ENCODE measurements around the gene TNFRSF18. TPM values are rescaled to one million over a fixed set of nuclear protein-coding genes. Genes with fewer than 3 reads are reported as not detected.

TNFRSF18 gene
- total and polyA plus RNA-seq, 10 of the 15 experiments (the other 5 are each of a cell fraction or from before 2014, with no cell fraction given): 0.18 to 7.5 (median 1.5) TPM; not detected in 1

DNA sequence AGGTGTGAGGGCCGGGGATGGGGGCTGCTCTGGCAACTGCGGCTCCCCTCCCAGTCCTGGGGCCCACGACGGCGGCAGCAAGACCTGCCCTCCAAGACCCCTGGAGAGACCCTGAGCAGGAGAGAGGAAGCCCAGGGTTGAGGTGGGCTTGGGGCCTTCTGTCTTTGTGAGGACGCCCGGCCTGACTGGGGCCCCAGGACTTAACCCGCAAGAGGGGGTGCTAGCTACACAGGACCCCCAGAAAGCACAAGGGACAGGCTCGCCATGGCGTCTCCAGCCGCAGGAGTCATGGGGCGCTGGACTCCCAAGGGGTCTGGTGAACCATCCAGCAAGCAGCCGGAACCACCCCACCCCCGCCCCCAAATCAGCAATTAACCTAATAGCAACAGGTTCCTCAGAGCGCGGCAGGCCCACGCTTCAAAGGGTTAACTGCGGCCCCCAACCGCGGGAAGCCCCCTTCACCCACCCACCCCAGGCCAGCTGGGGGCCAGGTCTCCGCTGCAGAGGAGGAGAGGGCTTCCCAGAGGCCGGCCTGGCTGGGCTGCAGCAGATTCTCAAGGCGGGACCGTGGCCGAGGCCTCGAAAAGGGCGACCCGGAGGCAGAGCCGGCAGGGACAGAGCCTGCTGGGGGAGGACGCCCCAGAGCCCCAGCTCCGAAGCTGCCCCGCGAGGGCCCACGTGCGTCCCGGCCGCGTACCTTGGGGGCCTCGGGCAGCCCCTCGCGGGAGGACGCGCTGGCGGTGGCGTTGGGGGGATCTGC lies 39.6 kb upstream of the TNFRSF18 start:
- CTCF ChIA-PET: no interaction called here
- H3K27ac ChIP-seq (ENCODE audit: control insufficient read depth, insufficient read depth): no peak overlapping the region
- BruUV-seq (replicated peaks): no TSS peak
- in situ Hi-C loops (cut with MboI) (no loop called here), intact Hi-C loops (cut with micrococcal nuclease; ENCODE audit: unreplicated experiment) (no loop called here)
- no peak overlapping the region for H3K4me3 ChIP-seq
- WGBS (ENCODE audit: insufficient coverage, insufficient replicate concordance, low lambda C conversion rate, missing lambda C conversion rate): 26% methylated on average over 23 of the region's 45 CpGs
- no peak overlapping the region for H3K4me2 ChIP-seq (ENCODE audit: control insufficient read depth, insufficient read depth)
- peaks cover 1 to 5% of the 10 kb centered on the region in 2 experiments; a peak in 3 of 4 replicates for H3K27me3 ChIP-seq (replicated peaks in 1 of 2; ENCODE audit: control insufficient read depth in 2 of 2, insufficient read depth in 2 of 2, low read length in 1 of 2)
- H3K9me3 ChIP-seq (replicated peaks; ENCODE audit: control insufficient read depth, insufficient read depth, low read length): no peaks in the 10 kb centered on the region
- ATAC-seq (no peak), DNase-seq (ENCODE audit: low read depth, low spot score) (no peak), FAIRE-seq (no peak)
- POLR2A ChIA-PET: no interaction called here
- no peaks in the 10 kb centered on the region for H3K36me3 ChIP-seq (ENCODE audit: control insufficient read depth in 2 of 2, insufficient read depth in 2 of 2, low read length in 1 of 2)
- no peak overlapping the region for H2AFZ ChIP-seq (ENCODE audit: control insufficient read depth, low read depth, low read length)
- peaks cover 7% of the 10 kb centered on the region for H3K4me1 ChIP-seq (ENCODE audit: control insufficient read depth, insufficient read depth, low read length)
- SMC1A ChIA-PET (ENCODE audit: uncharacterized antibody, unreplicated experiment): no interaction called here
- TF ChIP-seq MEF2A (IDR thresholded peaks at IDR 0.05; ENCODE audit: insufficient read depth, low read depth, low read length) (no peak), POLR2AphosphoS5 (IDR thresholded peaks at IDR 0.05; ENCODE audit: low read length) (no peak), TCF3 (IDR thresholded peaks at IDR 0.05; ENCODE audit: borderline replicate concordance, insufficient read depth, low read depth, low read length) (no peak), TAF1 (IDR thresholded peaks at IDR 0.05; ENCODE audit: borderline replicate concordance, low read depth, low read length) (no peak), NR2C1 (IDR thresholded peaks at IDR 0.05) (no peak), EED (IDR thresholded peaks at IDR 0.05; ENCODE audit: low read depth) (no peak), YY1 (IDR thresholded peaks at IDR 0.05; ENCODE audit: low read depth, low read length) (no peak), JUND (IDR thresholded peaks at IDR 0.05; ENCODE audit: low read depth, low read length) (no peak), HDAC6 (IDR thresholded peaks at IDR 0.05; ENCODE audit: unreplicated experiment) (no peak)
- TF ChIP-seq, protein P1, sequence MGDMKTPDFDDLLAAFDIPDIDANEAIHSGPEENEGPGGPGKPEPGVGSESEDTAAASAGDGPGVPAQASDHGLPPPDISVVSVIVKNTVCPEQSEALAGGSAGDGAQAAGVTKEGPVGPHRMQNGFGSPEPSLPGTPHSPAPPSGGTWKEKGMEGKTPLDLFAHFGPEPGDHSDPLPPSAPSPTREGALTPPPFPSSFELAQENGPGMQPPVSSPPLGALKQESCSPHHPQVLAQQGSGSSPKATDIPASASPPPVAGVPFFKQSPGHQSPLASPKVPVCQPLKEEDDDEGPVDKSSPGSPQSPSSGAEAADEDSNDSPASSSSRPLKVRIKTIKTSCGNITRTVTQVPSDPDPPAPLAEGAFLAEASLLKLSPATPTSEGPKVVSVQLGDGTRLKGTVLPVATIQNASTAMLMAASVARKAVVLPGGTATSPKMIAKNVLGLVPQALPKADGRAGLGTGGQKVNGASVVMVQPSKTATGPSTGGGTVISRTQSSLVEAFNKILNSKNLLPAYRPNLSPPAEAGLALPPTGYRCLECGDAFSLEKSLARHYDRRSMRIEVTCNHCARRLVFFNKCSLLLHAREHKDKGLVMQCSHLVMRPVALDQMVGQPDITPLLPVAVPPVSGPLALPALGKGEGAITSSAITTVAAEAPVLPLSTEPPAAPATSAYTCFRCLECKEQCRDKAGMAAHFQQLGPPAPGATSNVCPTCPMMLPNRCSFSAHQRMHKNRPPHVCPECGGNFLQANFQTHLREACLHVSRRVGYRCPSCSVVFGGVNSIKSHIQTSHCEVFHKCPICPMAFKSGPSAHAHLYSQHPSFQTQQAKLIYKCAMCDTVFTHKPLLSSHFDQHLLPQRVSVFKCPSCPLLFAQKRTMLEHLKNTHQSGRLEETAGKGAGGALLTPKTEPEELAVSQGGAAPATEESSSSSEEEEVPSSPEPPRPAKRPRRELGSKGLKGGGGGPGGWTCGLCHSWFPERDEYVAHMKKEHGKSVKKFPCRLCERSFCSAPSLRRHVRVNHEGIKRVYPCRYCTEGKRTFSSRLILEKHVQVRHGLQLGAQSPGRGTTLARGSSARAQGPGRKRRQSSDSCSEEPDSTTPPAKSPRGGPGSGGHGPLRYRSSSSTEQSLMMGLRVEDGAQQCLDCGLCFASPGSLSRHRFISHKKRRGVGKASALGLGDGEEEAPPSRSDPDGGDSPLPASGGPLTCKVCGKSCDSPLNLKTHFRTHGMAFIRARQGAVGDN (IDR thresholded peaks at IDR 0.05): no peak
- TF ChIP-seq, protein P2, sequence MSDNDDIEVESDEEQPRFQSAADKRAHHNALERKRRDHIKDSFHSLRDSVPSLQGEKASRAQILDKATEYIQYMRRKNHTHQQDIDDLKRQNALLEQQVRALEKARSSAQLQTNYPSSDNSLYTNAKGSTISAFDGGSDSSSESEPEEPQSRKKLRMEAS (IDR thresholded peaks at IDR 0.05; ENCODE audit: low read depth, low read length): no peak
- TF ChIP-seq, protein P3, sequence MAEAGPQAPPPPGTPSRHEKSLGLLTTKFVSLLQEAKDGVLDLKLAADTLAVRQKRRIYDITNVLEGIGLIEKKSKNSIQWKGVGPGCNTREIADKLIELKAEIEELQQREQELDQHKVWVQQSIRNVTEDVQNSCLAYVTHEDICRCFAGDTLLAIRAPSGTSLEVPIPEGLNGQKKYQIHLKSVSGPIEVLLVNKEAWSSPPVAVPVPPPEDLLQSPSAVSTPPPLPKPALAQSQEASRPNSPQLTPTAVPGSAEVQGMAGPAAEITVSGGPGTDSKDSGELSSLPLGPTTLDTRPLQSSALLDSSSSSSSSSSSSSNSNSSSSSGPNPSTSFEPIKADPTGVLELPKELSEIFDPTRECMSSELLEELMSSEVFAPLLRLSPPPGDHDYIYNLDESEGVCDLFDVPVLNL (IDR thresholded peaks at IDR 0.05; ENCODE audit: low read depth, low read length): no peak
- H3K9ac ChIP-seq (ENCODE audit: control insufficient read depth, insufficient read depth, low read length): no peak overlapping the region
- H3K79me2 ChIP-seq (ENCODE audit: control insufficient read depth, insufficient read depth, low read length): no peaks in the 10 kb centered on the region
- RAD21 ChIA-PET (ENCODE audit: unreplicated experiment): no interaction called here
- no peaks in the 10 kb centered on the region for H4K20me1 ChIP-seq (ENCODE audit: control insufficient read depth, insufficient read depth)
